ENCODE measurements around the gene CST1. TPM values are rescaled to one million over a fixed set of nuclear protein-coding genes. Genes with fewer than 3 reads are reported as not detected.

The CST1 gene
- polyA plus RNA-seq, 1 of the 3 experiments (the other 2 are of a cell fraction) = not detected

GRCh38 chr20:23763345-23763744, 12.6 kb upstream of the CST1 start:
- ChIA-PET CTCF (no interaction called here), POLR2A (no interaction called here)

More at GRCh38 chr20:23763345-23763744, 12.6 kb upstream of the CST1 start:
- Histone ChIP-seq H3K9ac (no peak overlapping the region), H3F3A (replicated peaks; ENCODE audit: insufficient read depth) (no peaks in the 10 kb centered on the region), H3K27ac (ENCODE audit: low read depth in 2 of 2, low read length in 1 of 2) (no peak overlapping the region), H3K9me3 (no peaks in the 10 kb centered on the region), H3K4me1 (ENCODE audit: control insufficient read depth in 1 of 2, insufficient read depth in 2 of 2, low read depth in 1 of 2, low read length in 1 of 2) (no peaks in the 10 kb centered on the region), H3K9me2 (no peaks in the 10 kb centered on the region), H3K36me3 (replicated peaks in 1 of 2; ENCODE audit: control insufficient read depth in 1 of 2, insufficient read depth in 2 of 2, low read length in 1 of 2) (no peaks in the 10 kb centered on the region), H3K79me2 (ENCODE audit: insufficient read depth) (no peaks in the 10 kb centered on the region), H2AFZ (ENCODE audit: low read depth) (no peak overlapping the region), H3K27me3 (ENCODE audit: insufficient read depth) (no peaks in the 10 kb centered on the region; the same call in 1 of the 2 replicates), H4K20me1 (ENCODE audit: insufficient read depth) (no peaks in the 10 kb centered on the region), H3K4me2 (no peak overlapping the region), H3K4me3 (ENCODE audit: low read depth in 2 of 2, low read length in 1 of 2) (no peak overlapping the region)
- no peak for TF ChIP-seq RFX5 (IDR thresholded peaks at IDR 0.05; ENCODE audit: low read length)
- TF ChIP-seq EP300 (IDR thresholded peaks at IDR 0.05; ENCODE audit: borderline replicate concordance in 1 of 2, low read depth in 1 of 2, low read length in 1 of 2) = no peak
- TF ChIP-seq TEAD4 (IDR thresholded peaks at IDR 0.05; ENCODE audit: borderline replicate concordance, insufficient read depth) = no peak
- TF ChIP-seq IRF3 (IDR thresholded peaks at IDR 0.05; ENCODE audit: low read depth, low read length) = no peak
- no peak for TF ChIP-seq RAD21 (IDR thresholded peaks at IDR 0.05; ENCODE audit: low read length)
- no peak for TF ChIP-seq GABPA (IDR thresholded peaks at IDR 0.05; ENCODE audit: low read depth)
- TF ChIP-seq RXRA (IDR thresholded peaks at IDR 0.05; ENCODE audit: borderline replicate concordance, low read depth) = no peak
- TF ChIP-seq SMC3 (IDR thresholded peaks at IDR 0.05; ENCODE audit: low read depth, low read length) = no peak
- TF ChIP-seq JUND (IDR thresholded peaks at IDR 0.05) = no peak
- TF ChIP-seq ELF1 (IDR thresholded peaks at IDR 0.05) = no peak
- TF ChIP-seq MEF2A (IDR thresholded peaks at IDR 0.05; ENCODE audit: borderline replicate concordance, low read depth) = no peak
- no peak for TF ChIP-seq RCOR1 (IDR thresholded peaks at IDR 0.05; ENCODE audit: low read length)
- no peak for TF ChIP-seq CTCF (IDR thresholded peaks at IDR 0.05)
- TF ChIP-seq USF2 (IDR thresholded peaks at IDR 0.05; ENCODE audit: borderline replicate concordance, low read depth, low read length) = no peak
- no peak for TF ChIP-seq REST (IDR thresholded peaks at IDR 0.05; ENCODE audit: low read depth, low read length)
- no peak for TF ChIP-seq POLR2AphosphoS5 (IDR thresholded peaks at IDR 0.05; ENCODE audit: low read depth, low read length)
- no peak for TF ChIP-seq MAX (IDR thresholded peaks at IDR 0.05; ENCODE audit: low read depth)
- TF ChIP-seq FOSL2 (IDR thresholded peaks at IDR 0.05; ENCODE audit: borderline replicate concordance, low read depth) = no peak
- DNase-seq = no peak

Measured in SK-N-SH (cell line).